HEK293 (cell line): ENCODE measurements around the gene PAQR5.

Source experiments
- CTCF ChIP-seq: fragments of 450-650 bp; formaldehyde crosslinking; IDR thresholded peaks from 2 replicates; pipeline ENCODE4 v1.5.1; 2016; ENCODE audit warnings: missing biosample characterization, missing genetic modification characterization
- KLF7 ChIP-seq: fragments of 450-650 bp; formaldehyde crosslinking; IDR thresholded peaks from 2 replicates; pipeline ENCODE4 v1.5.1; 2016; ENCODE audit warnings: missing biosample characterization, missing genetic modification characterization, borderline replicate concordance
- PRDM10 ChIP-seq: fragments of 450-650 bp; formaldehyde crosslinking; IDR thresholded peaks from 2 replicates; pipeline ENCODE4 v1.5.1; 2016; ENCODE audit warnings: missing biosample characterization, missing genetic modification characterization
- REPIN1 ChIP-seq: fragments of 450-650 bp; formaldehyde crosslinking; IDR thresholded peaks from 2 replicates; pipeline ENCODE4 v1.5.1; 2017; ENCODE audit warnings: missing biosample characterization, missing genetic modification characterization, low read depth
- ZBTB1 ChIP-seq: fragments of 450-650 bp; formaldehyde crosslinking; IDR thresholded peaks from 2 replicates; pipeline ENCODE4 v1.5.1; 2016; ENCODE audit warnings: missing biosample characterization, missing genetic modification characterization
- ZNF155 ChIP-seq: fragments of 450-650 bp; formaldehyde crosslinking; IDR thresholded peaks from 2 replicates; pipeline ENCODE4 v1.5.1; 2016; ENCODE audit warnings: missing biosample characterization, missing genetic modification characterization
- ZNF175 ChIP-seq: fragments of 450-650 bp; formaldehyde crosslinking; IDR thresholded peaks from 2 replicates; pipeline ENCODE4 v1.5.1; 2016; ENCODE audit warnings: missing biosample characterization, missing genetic modification characterization
- ZNF24 ChIP-seq: fragments of 450-650 bp; formaldehyde crosslinking; IDR thresholded peaks from 2 replicates; pipeline ENCODE4 v1.5.1; 2016; ENCODE audit warnings: missing biosample characterization, missing genetic modification characterization
- ZNF624 ChIP-seq: fragments of 450-650 bp; formaldehyde crosslinking; IDR thresholded peaks from 2 replicates; pipeline ENCODE4 v1.5.1; 2017; ENCODE audit warnings: missing biosample characterization, missing genetic modification characterization
- ZSCAN23 ChIP-seq: fragments of 450-650 bp; formaldehyde crosslinking; IDR thresholded peaks from 2 replicates; pipeline ENCODE4 v1.5.1; 2016; ENCODE audit warnings: missing biosample characterization, missing genetic modification characterization
- ZSCAN30 ChIP-seq: fragments of 450-650 bp; IDR thresholded peaks from 2 replicates; pipeline ENCODE4 v1.5.1; 2018; ENCODE audit warnings: missing biosample characterization, mild to moderate bottlenecking, missing genetic modification characterization, moderate library complexity
- TF ChIP-seq, protein P1 (sequence below): fragments of 450-650 bp; IDR thresholded peaks from 2 replicates; pipeline ENCODE4 v1.5.1; 2018; ENCODE audit warnings: missing biosample characterization, missing genetic modification characterization

DNA sequence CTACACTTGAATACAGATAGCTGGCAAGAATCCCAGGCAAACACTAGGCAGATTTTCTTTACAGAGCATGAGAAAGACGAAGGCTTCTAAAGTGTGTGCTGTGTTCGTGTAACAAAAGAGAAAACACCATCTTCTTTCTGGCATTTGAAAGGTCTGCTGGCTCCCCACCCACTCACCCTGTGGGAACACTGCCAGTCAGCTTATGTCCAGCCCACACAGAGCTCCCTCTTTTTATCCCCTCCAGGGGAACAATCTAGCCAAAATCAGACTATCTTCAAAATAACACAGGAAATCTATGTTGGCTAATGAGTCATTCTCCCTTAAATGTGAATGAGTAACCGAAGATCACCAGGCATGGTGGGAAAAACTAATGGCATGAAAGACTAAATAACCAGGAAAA lies 45.6 kb upstream of the PAQR5 start:
- TF ChIP-seq, protein P1, sequence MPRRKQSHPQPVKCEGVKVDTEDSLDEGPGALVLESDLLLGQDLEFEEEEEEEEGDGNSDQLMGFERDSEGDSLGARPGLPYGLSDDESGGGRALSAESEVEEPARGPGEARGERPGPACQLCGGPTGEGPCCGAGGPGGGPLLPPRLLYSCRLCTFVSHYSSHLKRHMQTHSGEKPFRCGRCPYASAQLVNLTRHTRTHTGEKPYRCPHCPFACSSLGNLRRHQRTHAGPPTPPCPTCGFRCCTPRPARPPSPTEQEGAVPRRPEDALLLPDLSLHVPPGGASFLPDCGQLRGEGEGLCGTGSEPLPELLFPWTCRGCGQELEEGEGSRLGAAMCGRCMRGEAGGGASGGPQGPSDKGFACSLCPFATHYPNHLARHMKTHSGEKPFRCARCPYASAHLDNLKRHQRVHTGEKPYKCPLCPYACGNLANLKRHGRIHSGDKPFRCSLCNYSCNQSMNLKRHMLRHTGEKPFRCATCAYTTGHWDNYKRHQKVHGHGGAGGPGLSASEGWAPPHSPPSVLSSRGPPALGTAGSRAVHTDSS (tag by site-specific recombination): no peak
- TF ChIP-seq ZNF155 (tag by site-specific recombination): no peak
- TF ChIP-seq ZNF24: no peak
- TF ChIP-seq PRDM10 (tag by site-specific recombination): no peak
- TF ChIP-seq KLF7 (tag by site-specific recombination): no peak
- no peak for TF ChIP-seq ZNF624
- no peak for TF ChIP-seq CTCF (tag by site-specific recombination)
- no peak for TF ChIP-seq ZNF175 (tag by site-specific recombination)
- no peak for TF ChIP-seq ZSCAN23
- TF ChIP-seq ZSCAN30 (tag by site-specific recombination): no peak
- TF ChIP-seq ZBTB1 (tag by site-specific recombination): no peak
- TF ChIP-seq REPIN1 (tag by site-specific recombination): no peak
